ENCODE measurements around the gene PCAT7. TPM values are rescaled to one million over a fixed set of nuclear protein-coding genes. Genes with fewer than 3 reads are reported as not detected.

The PCAT7 gene
- total and polyA plus RNA-seq, 2 donors (not counting 3 experiments of a cell fraction or from before 2014, with no cell fraction given): not detected

DNA sequence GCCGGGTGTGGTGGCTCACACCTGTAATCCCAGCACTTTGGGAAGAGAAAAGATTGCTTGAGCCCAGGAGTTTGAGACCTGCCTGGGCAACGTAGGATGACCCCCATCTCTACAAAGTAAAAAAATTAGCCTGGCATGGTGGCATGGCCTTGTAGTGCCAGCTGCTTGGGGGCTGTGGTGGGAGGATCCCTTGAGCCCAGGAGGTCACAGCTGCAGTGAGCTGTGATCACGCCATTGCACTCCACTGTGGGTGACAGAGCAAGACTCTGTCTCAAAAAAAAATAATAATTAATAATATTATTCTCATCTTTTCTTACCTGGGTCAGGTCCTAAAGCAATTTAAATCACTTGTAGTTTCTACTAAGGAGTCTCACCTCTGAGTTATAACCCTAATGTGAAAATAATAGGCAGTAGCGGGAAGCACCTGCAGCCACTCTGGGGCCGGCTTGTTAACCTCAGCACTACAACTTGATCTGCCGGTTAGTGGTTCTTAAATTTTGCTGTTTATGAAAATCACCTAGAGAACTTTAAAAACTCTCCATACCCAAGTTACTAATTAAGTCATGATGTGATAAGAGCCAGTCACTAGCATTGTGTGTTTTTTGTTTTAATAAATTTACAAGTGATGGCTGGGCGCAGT lies 29.4 kb upstream of the PCAT7 start:
- Histone ChIP-seq H4K20me1 (replicated peaks; ENCODE audit: control insufficient read depth, extremely low read depth, insufficient read depth, low read length) (no peaks in the 10 kb centered on the region), H2AFZ (ENCODE audit: low read depth, low read length) (no peak overlapping the region), H3K4me3 (replicated peaks in 1 of 3; ENCODE audit: insufficient read depth in 1 of 3, low read depth in 1 of 3, low read length in 3 of 3) (no peak overlapping the region), H3K27me3 (ENCODE audit: control insufficient read depth in 2 of 2, insufficient read depth in 2 of 2, low read length in 2 of 2) (peaks cover 0 to 3% of the 10 kb centered on the region in 2 experiments), H3K9me3 (replicated peaks; ENCODE audit: control insufficient read depth, insufficient read depth, low read length) (no peaks in the 10 kb centered on the region), H3K36me3 (ENCODE audit: control insufficient read depth in 2 of 2, extremely low read depth in 1 of 2, insufficient read depth in 2 of 2, low read length in 2 of 2) (no peaks in the 10 kb centered on the region), H3K4me2 (ENCODE audit: insufficient read depth, low read length) (no peak overlapping the region), H3K27ac (ENCODE audit: insufficient read depth, low read depth, low read length) (no peak overlapping the region), H3K9me1 (replicated peaks; ENCODE audit: control insufficient read depth, extremely low read depth, insufficient read depth, low read length) (no peaks in the 10 kb centered on the region), H3K4me1 (ENCODE audit: control insufficient read depth, extremely low read depth, insufficient read depth, low read length) (no peaks in the 10 kb centered on the region), H3K79me2 (ENCODE audit: control insufficient read depth, insufficient read depth, low read length) (no peaks in the 10 kb centered on the region), H3K9ac (replicated peaks; ENCODE audit: extremely low read depth, insufficient read depth, low read length) (no peak overlapping the region)
- no peak for DNase-seq (ENCODE audit: low read depth, low spot score)
- ChIA-PET CTCF (no interaction called here), POLR2A (no interaction called here)
- dilution Hi-C loops (cut with MboI; ENCODE audit: extremely low pct_ligation_motif_present, low sequenced_read_pairs): no loop called here
- intact Hi-C loops (cut with micrococcal nuclease): no loop called here
- no TSS peak for BruUV-seq (replicated peaks)
- no peak for FAIRE-seq
- TF ChIP-seq MYC (IDR thresholded peaks at IDR 0.05; ENCODE audit: low read depth, low read length): no peak

DNA sequence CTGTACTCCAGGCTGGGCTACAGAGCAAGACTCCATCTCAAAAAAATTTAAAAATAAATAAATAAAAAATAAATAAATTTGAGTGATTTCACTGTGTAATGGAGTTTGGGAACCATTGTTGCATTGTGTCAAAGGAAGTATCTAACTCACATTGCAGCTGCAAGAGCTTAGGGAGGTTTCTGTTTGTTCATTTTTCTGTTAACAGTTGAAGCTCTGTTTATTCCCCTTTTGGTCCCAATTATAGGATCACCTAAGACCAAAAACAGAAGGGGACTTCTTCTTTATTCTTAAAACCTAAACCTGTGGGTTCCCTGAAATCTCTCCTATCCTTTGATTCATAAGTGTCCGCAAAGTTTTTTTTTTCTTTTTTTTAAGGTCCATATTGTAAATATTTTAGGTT lies 28.6 kb upstream of the PCAT7 start:
- POLR2A ChIA-PET: no interaction called here

More for the DNA sequence above, 28.6 kb upstream of the PCAT7 start:
- Histone ChIP-seq H2AFZ (ENCODE audit: low read depth, low read length) (no peak overlapping the region), H3K9me3 (replicated peaks; ENCODE audit: control insufficient read depth, insufficient read depth, low read length) (no peaks in the 10 kb centered on the region), H3K27ac (ENCODE audit: insufficient read depth, low read depth, low read length) (no peak overlapping the region), H3K4me2 (ENCODE audit: insufficient read depth, low read length) (no peak overlapping the region), H3K79me2 (ENCODE audit: control insufficient read depth, insufficient read depth, low read length) (no peaks in the 10 kb centered on the region), H4K20me1 (replicated peaks; ENCODE audit: control insufficient read depth, extremely low read depth, insufficient read depth, low read length) (no peaks in the 10 kb centered on the region), H3K36me3 (ENCODE audit: control insufficient read depth in 2 of 2, extremely low read depth in 1 of 2, insufficient read depth in 2 of 2, low read length in 2 of 2) (no peaks in the 10 kb centered on the region), H3K27me3 (ENCODE audit: control insufficient read depth in 2 of 2, insufficient read depth in 2 of 2, low read length in 2 of 2) (peaks cover 0 to 3% of the 10 kb centered on the region in 2 experiments), H3K9ac (replicated peaks; ENCODE audit: extremely low read depth, insufficient read depth, low read length) (no peak overlapping the region), H3K9me1 (replicated peaks; ENCODE audit: control insufficient read depth, extremely low read depth, insufficient read depth, low read length) (no peaks in the 10 kb centered on the region), H3K4me3 (replicated peaks in 1 of 3; ENCODE audit: insufficient read depth in 1 of 3, low read depth in 1 of 3, low read length in 3 of 3) (no peak overlapping the region), H3K4me1 (ENCODE audit: control insufficient read depth, extremely low read depth, insufficient read depth, low read length) (no peaks in the 10 kb centered on the region)
- CTCF ChIA-PET: no interaction called here
- TF ChIP-seq MYC (IDR thresholded peaks at IDR 0.05; ENCODE audit: low read depth, low read length) (no peak), FOS (IDR thresholded peaks at IDR 0.05; ENCODE audit: borderline replicate concordance, insufficient read depth, low read length) (no peak), GATA2 (IDR thresholded peaks at IDR 0.05; ENCODE audit: insufficient read depth, insufficient read length, low read depth, low read length) (no peak), POLR2A (IDR thresholded peaks at IDR 0.05; ENCODE audit: low read depth, low read length) (no peak), POLR2AphosphoS5 (IDR thresholded peaks at IDR 0.05; ENCODE audit: insufficient read depth, low read depth, low read length) (no peak), EZH2 (IDR thresholded peaks at IDR 0.05; ENCODE audit: borderline replicate concordance, low read depth, low read length, severe bottlenecking) (no peak), JUN (IDR thresholded peaks at IDR 0.05; ENCODE audit: borderline replicate concordance, insufficient read depth, insufficient read length, low read depth) (no peak)
- TF ChIP-seq, protein P1, sequence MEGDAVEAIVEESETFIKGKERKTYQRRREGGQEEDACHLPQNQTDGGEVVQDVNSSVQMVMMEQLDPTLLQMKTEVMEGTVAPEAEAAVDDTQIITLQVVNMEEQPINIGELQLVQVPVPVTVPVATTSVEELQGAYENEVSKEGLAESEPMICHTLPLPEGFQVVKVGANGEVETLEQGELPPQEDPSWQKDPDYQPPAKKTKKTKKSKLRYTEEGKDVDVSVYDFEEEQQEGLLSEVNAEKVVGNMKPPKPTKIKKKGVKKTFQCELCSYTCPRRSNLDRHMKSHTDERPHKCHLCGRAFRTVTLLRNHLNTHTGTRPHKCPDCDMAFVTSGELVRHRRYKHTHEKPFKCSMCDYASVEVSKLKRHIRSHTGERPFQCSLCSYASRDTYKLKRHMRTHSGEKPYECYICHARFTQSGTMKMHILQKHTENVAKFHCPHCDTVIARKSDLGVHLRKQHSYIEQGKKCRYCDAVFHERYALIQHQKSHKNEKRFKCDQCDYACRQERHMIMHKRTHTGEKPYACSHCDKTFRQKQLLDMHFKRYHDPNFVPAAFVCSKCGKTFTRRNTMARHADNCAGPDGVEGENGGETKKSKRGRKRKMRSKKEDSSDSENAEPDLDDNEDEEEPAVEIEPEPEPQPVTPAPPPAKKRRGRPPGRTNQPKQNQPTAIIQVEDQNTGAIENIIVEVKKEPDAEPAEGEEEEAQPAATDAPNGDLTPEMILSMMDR (IDR thresholded peaks at IDR 0.05; ENCODE audit: extremely low read depth in 1 of 2, insufficient read depth in 1 of 2, low read depth in 1 of 2, low read length in 2 of 2): no peak
- TF ChIP-seq, protein P2, sequence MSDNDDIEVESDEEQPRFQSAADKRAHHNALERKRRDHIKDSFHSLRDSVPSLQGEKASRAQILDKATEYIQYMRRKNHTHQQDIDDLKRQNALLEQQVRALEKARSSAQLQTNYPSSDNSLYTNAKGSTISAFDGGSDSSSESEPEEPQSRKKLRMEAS (IDR thresholded peaks at IDR 0.05; ENCODE audit: insufficient read depth, insufficient read length): no peak
- dilution Hi-C loops (cut with MboI; ENCODE audit: extremely low pct_ligation_motif_present, low sequenced_read_pairs) (no loop called here), intact Hi-C loops (cut with micrococcal nuclease) (no loop called here)
- no TSS peak for BruUV-seq (replicated peaks)
- DNase-seq (ENCODE audit: low read depth, low spot score) (no peak), FAIRE-seq (no peak)
